SH-SY5Y (cell line): ENCODE measurements around the gene ALG12.

Experiments
- GATA2 ChIP-seq: IDR thresholded peaks from 2 replicates; pipeline ENCODE4 v1.6.1; 2011; ENCODE audit warnings: mild to moderate bottlenecking, low read depth, low read length
- GATA3 ChIP-seq: IDR thresholded peaks from 2 replicates; pipeline ENCODE4 v1.6.1; 2011; ENCODE audit warnings: low read depth, mild to moderate bottlenecking, low read length, moderate library complexity

DNA sequence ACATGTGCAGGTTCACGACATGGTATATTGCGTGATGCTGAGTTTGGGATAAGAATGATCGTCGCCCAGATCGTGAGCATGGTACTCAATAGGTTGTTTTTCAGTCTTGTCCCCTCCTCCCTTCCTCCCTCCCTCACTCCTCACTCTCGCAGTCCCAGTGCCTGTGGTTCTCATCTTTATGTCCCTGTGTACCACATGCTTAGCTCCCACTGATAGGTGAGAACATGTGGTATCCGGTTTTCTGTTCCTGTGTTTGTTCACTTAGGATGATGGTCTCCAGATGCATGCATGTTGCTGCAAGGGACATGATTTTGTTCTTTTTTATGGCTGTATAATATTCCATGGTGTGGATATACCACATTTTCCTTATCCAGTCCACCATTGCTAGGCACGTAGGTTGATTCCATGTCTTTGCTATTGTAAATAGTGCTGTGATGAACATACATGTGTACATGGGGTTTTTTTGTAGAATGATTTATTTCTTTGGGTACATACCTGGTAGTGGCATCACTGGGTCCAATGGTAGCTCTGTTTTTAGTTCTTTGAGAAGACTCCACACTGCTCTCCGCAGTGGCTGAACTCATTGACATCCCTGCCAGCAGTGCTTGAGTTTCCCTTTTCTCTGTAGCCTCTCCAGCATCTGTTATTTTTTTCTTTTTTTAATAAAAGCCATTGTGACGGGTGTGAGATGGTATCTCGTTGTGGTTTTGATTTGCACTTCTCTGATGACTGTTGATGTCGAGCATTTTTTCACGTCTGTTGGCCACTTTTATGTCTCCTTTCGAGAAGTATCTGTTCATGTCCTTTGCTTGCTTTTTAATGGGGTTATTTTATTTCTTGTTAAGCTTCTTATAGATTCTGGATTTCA, 48.2 kb downstream of the ALG12 start:
- TF ChIP-seq GATA2 (no peak), GATA3 (no peak)
